H1 (cell line): ENCODE data around the gene MUSTN1. TPM values are rescaled to one million over a fixed set of nuclear protein-coding genes. Genes with fewer than 3 reads are reported as not detected.

Source experiments
- CTCF ChIA-PET: fragments of 300-600 bp; sonication (Branson Sonifier 250); formaldehyde crosslinking; loops from one replicate; lab custom pipeline; 2021; ENCODE audit not compliant: partially characterized antibody; lab: Charles Lee
- POLR2A ChIA-PET: fragments of 300-600 bp; sonication (Branson Sonifier 250); formaldehyde crosslinking; loops from one replicate; lab custom pipeline; 2021; ENCODE audit warnings: inconsistent platforms; ENCODE audit not compliant: partially characterized antibody; lab: Charles Lee
- DNase-seq, 2 experiments: peaks; one replicate each; pipeline versions ENCODE4 v3.0.0 to v3.0.0-alpha.2; 2010 to 2022; ENCODE audit warnings: low spot score in 2 of 2, low read depth in 1 of 2, mixed read lengths in 1 of 2
- FAIRE-seq: peaks from 2 replicates; lab custom pipeline; 2011; peaks lifted over from hg19 to GRCh38; lab: Jason Lieb, UNC
- H2AFZ ChIP-seq: 2 replicates; pipeline ENCODE4 v1.8.1; 2012; ENCODE audit warnings: low read length, inconsistent platforms
- H2AK5ac ChIP-seq: 2 replicates; pipeline ENCODE4 v1.6.1; 2013; ENCODE audit warnings: low read depth, low read length
- H2BK120ac ChIP-seq: replicated peaks from 2 replicates; pipeline ENCODE3; 2013; ENCODE audit warnings: low read depth, low read length, inconsistent platforms
- H2BK12ac ChIP-seq: 2 replicates; pipeline ENCODE4 v1.6.1; 2013; ENCODE audit warnings: low read depth, low read length
- H2BK15ac ChIP-seq: 2 replicates; pipeline ENCODE4 v1.6.1; 2013; ENCODE audit warnings: low read length
- H2BK20ac ChIP-seq: 2 replicates; pipeline ENCODE4 v1.6.1; 2013; ENCODE audit warnings: low read length
- H2BK5ac ChIP-seq: 2 replicates; pipeline ENCODE4 v1.6.1; 2013; ENCODE audit warnings: low read depth, low read length
- H3K14ac ChIP-seq: 2 replicates; pipeline ENCODE4 v1.6.1; 2013; ENCODE audit warnings: inconsistent platforms; ENCODE audit not compliant: insufficient read length
- H3K18ac ChIP-seq: 2 replicates; pipeline ENCODE4 v1.6.1; 2013; ENCODE audit warnings: low read length; ENCODE audit errors: extremely low read depth
- H3K23ac ChIP-seq: 2 replicates; pipeline ENCODE4 v1.6.1; 2013; ENCODE audit warnings: inconsistent platforms; ENCODE audit not compliant: insufficient read length
- H3K23me2 ChIP-seq: 2 replicates; pipeline ENCODE4 v1.6.1; 2013; ENCODE audit warnings: low read depth, low read length
- H3K27ac ChIP-seq: 2 replicates; pipeline ENCODE4 v1.6.1; 2011; ENCODE audit warnings: low read depth, low read length, inconsistent platforms
- H3K27me3 ChIP-seq, 4 experiments: replicated peaks in 1 of 4; 1 replicate in 1 of 4; 2 replicates in 3 of 4; pipeline versions ENCODE4 v1.6.1 to v1.8.1; 2011 to 2013; ENCODE audit warnings: low read length in 3 of 4, mild to moderate bottlenecking in 3 of 4, inconsistent platforms in 2 of 4, mixed read lengths in 2 of 4, moderate library complexity in 1 of 4; ENCODE audit not compliant: control insufficient read depth in 3 of 4, insufficient read depth in 3 of 4; ENCODE audit errors: extremely low read depth in 1 of 4
- H3K36me3 ChIP-seq, 4 experiments: 2 replicates each; pipeline versions ENCODE4 v1.6.1 to v1.8.1; 2011 to 2013; ENCODE audit warnings: mild to moderate bottlenecking in 4 of 4, low read length in 3 of 4, moderate library complexity in 2 of 4, control low read depth in 1 of 4, inconsistent platforms in 1 of 4; ENCODE audit not compliant: insufficient read depth in 4 of 4, control insufficient read depth in 2 of 4
- H3K4ac ChIP-seq: replicated peaks from 2 replicates; pipeline ENCODE3; 2013; ENCODE audit warnings: low read length, low read depth, mixed read lengths, inconsistent platforms; ENCODE audit not compliant: insufficient read length
- H3K4me1 ChIP-seq, 4 experiments: replicated peaks in 1 of 4; 1 replicate in 1 of 4; 2 replicates in 3 of 4; pipeline versions ENCODE4 v1.6.1 to v1.8.1; 2011 to 2013; ENCODE audit warnings: low read length in 3 of 4, inconsistent platforms in 2 of 4, mixed read lengths in 1 of 4; ENCODE audit not compliant: insufficient read depth in 4 of 4, control insufficient read depth in 3 of 4
- H3K4me2 ChIP-seq, 2 experiments: 2 replicates each; pipeline versions ENCODE4 v1.6.1 to v1.8.1; 2011 to 2013; ENCODE audit warnings: low read depth in 2 of 2, low read length in 2 of 2, control low read depth in 1 of 2, inconsistent platforms in 1 of 2, mild to moderate bottlenecking in 1 of 2; ENCODE audit not compliant: insufficient read depth in 1 of 2
- H3K4me3 ChIP-seq, 4 experiments: fragments of 200-600, 300-600 bp in 1 of 4; sonication (generic), shearing (Covaris generic), sonication (Bioruptor Twin) in 1 of 4; 2 replicates each; pipeline versions ENCODE4 v1.5.1 to v1.8.1; 2011 to 2016; ENCODE audit warnings: low read length in 4 of 4, low read depth in 3 of 4, control low read depth in 2 of 4, inconsistent platforms in 2 of 4, mild to moderate bottlenecking in 2 of 4, mixed read lengths in 1 of 4, moderate library complexity in 1 of 4; ENCODE audit not compliant: insufficient read depth in 2 of 4; ENCODE audit errors: extremely low read depth in 1 of 4
- H3K56ac ChIP-seq: replicated peaks from 2 replicates; pipeline ENCODE3; 2013; ENCODE audit warnings: low read depth, mild to moderate bottlenecking, mixed read lengths, low read length, inconsistent platforms; ENCODE audit not compliant: insufficient read length
- H3K79me1 ChIP-seq: 2 replicates; pipeline ENCODE4 v1.6.1; 2013; ENCODE audit warnings: low read depth, low read length, control low read depth
- H3K79me2 ChIP-seq, 2 experiments: 2 replicates each; pipeline versions ENCODE4 v1.6.1 to v1.8.1; 2012 to 2013; ENCODE audit warnings: low read length in 2 of 2, mild to moderate bottlenecking in 2 of 2, inconsistent platforms in 1 of 2; ENCODE audit not compliant: insufficient read depth in 2 of 2, control insufficient read depth in 1 of 2
- H3K9ac ChIP-seq, 4 experiments: replicated peaks in 1 of 4; 1 replicate in 1 of 4; 2 replicates in 3 of 4; pipeline versions ENCODE4 v1.6.1 to v1.8.1; 2011 to 2013; ENCODE audit warnings: low read depth in 3 of 4, low read length in 3 of 4, control low read depth in 2 of 4, mild to moderate bottlenecking in 2 of 4, moderate library complexity in 2 of 4, inconsistent platforms in 1 of 4; ENCODE audit errors: extremely low read depth in 1 of 4
- H3K9me3 ChIP-seq, 2 experiments: 2 replicates each; pipeline versions ENCODE4 v1.6.1 to v1.8.1; 2012 to 2013; ENCODE audit warnings: mild to moderate bottlenecking in 2 of 2, moderate library complexity in 2 of 2, control low read depth in 1 of 2, inconsistent platforms in 1 of 2, low read depth in 1 of 2, low read length in 1 of 2, mixed read lengths in 1 of 2; ENCODE audit not compliant: insufficient read depth in 2 of 2
- H4K20me1 ChIP-seq, 2 experiments: replicated peaks in 1 of 2; 2 replicates each; pipeline versions ENCODE3 to v1.8.1; 2011 to 2013; ENCODE audit warnings: inconsistent platforms in 2 of 2, low read length in 2 of 2, mild to moderate bottlenecking in 1 of 2; ENCODE audit not compliant: insufficient read depth in 2 of 2, control insufficient read depth in 1 of 2
- H4K5ac ChIP-seq: 2 replicates; pipeline ENCODE4 v1.6.1; 2013; ENCODE audit warnings: low read length, low read depth, mixed read lengths, inconsistent platforms; ENCODE audit not compliant: insufficient read length
- H4K8ac ChIP-seq: 2 replicates; pipeline ENCODE4 v1.8.0; 2013; ENCODE audit warnings: mild to moderate bottlenecking, moderate library complexity, low read length, inconsistent platforms; ENCODE audit not compliant: insufficient read depth; ENCODE audit errors: extremely low read depth
- H4K91ac ChIP-seq: replicated peaks from 2 replicates; pipeline ENCODE3; 2013; ENCODE audit warnings: low read length, mixed read lengths, inconsistent platforms; ENCODE audit not compliant: insufficient read length
- EP300 ChIP-seq, 2 experiments: IDR thresholded peaks; 1 replicate in 1 of 2; 2 replicates in 1 of 2; pipeline ENCODE4 v1.6.1; 2011 to 2012; ENCODE audit warnings: low read depth in 2 of 2, low read length in 2 of 2, mild to moderate bottlenecking in 2 of 2, borderline replicate concordance in 1 of 2, inconsistent platforms in 1 of 2, moderate library complexity in 1 of 2
- GABPA ChIP-seq: IDR thresholded peaks from 2 replicates; pipeline ENCODE4 v1.6.1; 2011; ENCODE audit warnings: mild to moderate bottlenecking, low read length, moderate library complexity, borderline replicate concordance; ENCODE audit not compliant: insufficient read depth
- HDAC6 ChIP-seq: IDR thresholded peaks from one replicate; pipeline ENCODE4 v1.7.1; 2012; ENCODE audit warnings: low read depth, mild to moderate bottlenecking, inconsistent platforms, low read length, moderate library complexity
- KDM4A ChIP-seq: IDR thresholded peaks from one replicate; pipeline ENCODE4 v1.7.1; 2012; ENCODE audit warnings: low read depth, mild to moderate bottlenecking, moderate library complexity, low read length, inconsistent platforms; ENCODE audit not compliant: severe bottlenecking
- KDM5A ChIP-seq: fragments of 200-600 bp; IDR thresholded peaks from 2 replicates; pipeline ENCODE4 v1.7.1; 2012; ENCODE audit warnings: mild to moderate bottlenecking, low read length, inconsistent platforms, mixed read lengths
- MAFK ChIP-seq: IDR thresholded peaks from 2 replicates; pipeline ENCODE4 v1.6.1; 2012; ENCODE audit warnings: low read depth, mild to moderate bottlenecking, improper control_type of control experiment, low read length
- RBBP5 ChIP-seq: IDR thresholded peaks from 2 replicates; pipeline ENCODE4 v1.7.1; 2012; ENCODE audit warnings: low read depth, mild to moderate bottlenecking, inconsistent platforms, low read length, moderate library complexity, borderline replicate concordance
- RFX5 ChIP-seq: IDR thresholded peaks from 2 replicates; pipeline ENCODE4 v1.6.1; 2011; ENCODE audit warnings: low read depth, low read length, improper control_type of control experiment, borderline replicate concordance
- RNF2 ChIP-seq: fragments of 200-900, 300-1000 bp; sonication (generic); IDR thresholded peaks from 2 replicates; pipeline ENCODE4 v1.7.1; 2016; ENCODE audit warnings: borderline replicate concordance, low read depth, mild to moderate bottlenecking, antibody characterized with exemption, low read length; ENCODE audit not compliant: poor library complexity, severe bottlenecking; ENCODE audit errors: missing control alignments
- SIRT6 ChIP-seq: IDR thresholded peaks from one replicate; pipeline ENCODE4 v1.7.1; 2012; ENCODE audit warnings: low read length, inconsistent platforms
- SIX5 ChIP-seq: IDR thresholded peaks from 2 replicates; pipeline ENCODE4 v1.6.1; 2011; ENCODE audit warnings: mild to moderate bottlenecking, low read depth, low read length
- YY1 ChIP-seq: IDR thresholded peaks from 2 replicates; pipeline ENCODE4 v1.6.1; 2011; ENCODE audit warnings: low read depth, mild to moderate bottlenecking, low read length
- WGBS, 2 experiments: shearing (Covaris generic) in 1 of 2; methylation state at CpG; one replicate each; pipeline versions ENCODE4 v1.1.6 to v1.1.7; 2013 to 2015; ENCODE audit warnings: low lambda C conversion rate in 2 of 2, mixed read lengths in 2 of 2, inconsistent platforms in 1 of 2, low coverage in 1 of 2, missing lambda C conversion rate in 1 of 2; ENCODE audit not compliant: insufficient replicate concordance in 2 of 2, insufficient coverage in 1 of 2, insufficient read length in 1 of 2; ENCODE audit errors: extremely low coverage in 1 of 2, missing lambda C conversion rate in 1 of 2; 5-methylcytosine and 5-hydroxymethylcytosine counted together
- polyA plus RNA-seq, 7 experiments: library from polyadenylated mRNA; depleted of rRNA in 3 of 7; stranded (reverse) in 5 of 7; unstranded in 2 of 7; fragments of >200 nt in 5 of 7; fragments of 200-250 nt in 2 of 7; gene quantifications; 1 replicate in 5 of 7; 2 replicates in 1 of 7; 4 replicates in 1 of 7; pipeline versions ENCODE4 v1.2.1 to v1.2.3, GENCODE V29; 2011 to 2013; ENCODE audit warnings: missing spikeins in 2 of 7, mixed read lengths in 2 of 7
- total RNA-seq: library from RNA; stranded (reverse); fragmentation: NEBNext Ultra II Directional; extraction: Animal tissue kit (Norgen Biotek cat#: 25700); gene quantifications from 2 replicates; pipeline ENCODE4 v1.2.1, GENCODE V29; 2021
- TF ChIP-seq, protein P1 (sequence below): IDR thresholded peaks from 2 replicates; pipeline ENCODE4 v1.6.1; 2012; ENCODE audit warnings: inconsistent platforms

The MUSTN1 gene
- total and polyA plus RNA-seq, 2 of the 8 experiments (the other 6 are each of a cell fraction or from before 2014, with no cell fraction given): 1.1 to 2.4 TPM

DNA sequence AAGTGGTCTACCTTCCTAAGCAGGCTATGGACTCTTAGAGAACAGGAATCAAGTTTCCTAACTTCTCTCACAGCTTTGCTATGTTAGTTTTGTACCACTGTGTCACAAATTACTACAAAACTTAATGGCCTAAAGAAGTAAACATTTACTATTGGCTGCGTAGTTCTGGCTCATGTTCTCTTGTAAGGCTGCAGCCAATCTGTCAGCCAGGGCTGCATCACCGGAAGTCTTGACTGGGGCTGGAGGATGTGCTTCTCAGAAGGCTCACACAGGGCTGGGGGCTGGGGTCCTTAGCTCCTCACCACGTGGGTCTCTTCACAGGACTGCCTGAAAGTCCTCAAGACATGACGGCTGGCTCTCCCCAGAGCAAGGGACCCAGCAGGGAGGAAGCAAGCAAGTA is 47.1 kb upstream of the MUSTN1 start:
- Histone ChIP-seq H4K8ac (no peak overlapping the region), H2BK20ac (no peak overlapping the region), H3K14ac (no peak overlapping the region), H3K4me1 (no peaks in the 10 kb centered on the region), H4K20me1 (peaks cover 0 to 3% of the 10 kb centered on the region in 2 experiments), H2BK12ac (no peak overlapping the region), H3K4me2 (no peak overlapping the region), H3K56ac (no peak overlapping the region), H3K18ac (no peak overlapping the region), H3K23me2 (no peaks in the 10 kb centered on the region), H3K9ac (no peak overlapping the region), H3K23ac (no peak overlapping the region), H2AFZ (no peak overlapping the region), H2BK120ac (no peak overlapping the region), H3K27ac (no peak overlapping the region), H2BK15ac (no peak overlapping the region), H3K9me3 (no peaks in the 10 kb centered on the region), H3K79me2 (peaks cover 0 to 13% of the 10 kb centered on the region in 2 experiments; a peak in 2 of 4 replicates), H4K91ac (no peak overlapping the region), H4K5ac (no peak overlapping the region), H3K27me3 (no peaks in the 10 kb centered on the region), H3K4ac (no peak overlapping the region), H3K4me3 (no peak overlapping the region), H2AK5ac (no peak overlapping the region), H3K79me1 (peaks cover 7% of the 10 kb centered on the region), H2BK5ac (no peak overlapping the region), H3K36me3 (peaks cover 0 to 3% (median 0%) of the 10 kb centered on the region in 4 experiments; a peak in 1 of 8 replicates)
- ChIA-PET CTCF (interaction anchor here (0.9 to 1.8 kb wide), 5 partner anchors 10 to 136 kb away, joined by 3 to 7 read pairs (median 4); no protein-coding TSS in a partner anchor), POLR2A (no interaction called here)
- 85% methylated on average over 4 of the region's 4 CpGs; no CpG with 5 or more reads in 1 of the 2 experiments for WGBS, 2 experiments
- FAIRE-seq: no peak
- no peak for DNase-seq
- TF ChIP-seq, protein P1, sequence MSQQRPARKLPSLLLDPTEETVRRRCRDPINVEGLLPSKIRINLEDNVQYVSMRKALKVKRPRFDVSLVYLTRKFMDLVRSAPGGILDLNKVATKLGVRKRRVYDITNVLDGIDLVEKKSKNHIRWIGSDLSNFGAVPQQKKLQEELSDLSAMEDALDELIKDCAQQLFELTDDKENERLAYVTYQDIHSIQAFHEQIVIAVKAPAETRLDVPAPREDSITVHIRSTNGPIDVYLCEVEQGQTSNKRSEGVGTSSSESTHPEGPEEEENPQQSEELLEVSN: no peak
- TF ChIP-seq MAFK (no peak), KDM4A (no peak), SIRT6 (no peak), SIX5 (no peak), YY1 (no peak), RFX5 (no peak), RNF2 (no peak), HDAC6 (no peak), EP300 (IDR thresholded peaks at IDR 0.05; ENCODE audit: borderline replicate concordance in 1 of 2, low read depth in 2 of 2, low read length in 2 of 2) (no peak), KDM5A (no peak), GABPA (no peak), RBBP5 (no peak)
